ENCODE results near the gene CYP2B6.

DNA sequence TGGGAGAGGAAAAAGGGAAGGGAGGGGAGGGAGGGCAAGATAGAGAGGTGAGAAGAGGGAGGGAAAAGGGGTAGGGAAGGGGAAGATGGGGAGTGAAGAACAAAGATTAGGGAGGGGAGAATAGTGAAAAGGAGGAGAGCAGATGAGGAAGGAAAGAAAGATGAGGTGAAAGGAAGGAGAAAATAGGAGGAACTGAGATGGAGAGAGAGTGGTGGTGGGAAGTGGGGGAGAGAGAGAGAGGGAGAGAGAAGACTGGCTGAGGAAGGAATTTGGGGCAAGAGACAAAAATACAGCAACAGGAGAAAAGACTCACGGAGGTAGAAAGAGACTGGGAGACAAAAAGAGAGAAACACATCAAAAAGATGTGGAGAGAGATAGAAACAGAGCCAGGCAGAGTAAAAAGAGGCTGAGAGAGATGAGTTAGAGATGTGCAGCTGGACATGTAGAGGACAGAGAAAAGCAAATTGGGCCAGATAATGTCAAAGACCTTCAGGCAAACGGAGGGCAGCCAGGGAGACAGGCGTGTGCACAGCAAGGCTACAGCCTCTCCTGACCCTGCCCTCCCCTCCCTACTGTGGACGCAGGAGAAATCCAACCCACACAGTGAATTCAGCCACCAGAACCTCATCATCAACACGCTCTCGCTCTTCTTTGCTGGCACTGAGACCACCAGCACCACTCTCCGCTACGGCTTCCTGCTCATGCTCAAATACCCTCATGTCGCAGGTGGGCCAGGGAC is 49.4 kb upstream of the CYP2B6 start:
- TF ChIP-seq POLR2AphosphoS5 (IDR thresholded peaks at IDR 0.05), result no peak
- TF ChIP-seq, protein P1, sequence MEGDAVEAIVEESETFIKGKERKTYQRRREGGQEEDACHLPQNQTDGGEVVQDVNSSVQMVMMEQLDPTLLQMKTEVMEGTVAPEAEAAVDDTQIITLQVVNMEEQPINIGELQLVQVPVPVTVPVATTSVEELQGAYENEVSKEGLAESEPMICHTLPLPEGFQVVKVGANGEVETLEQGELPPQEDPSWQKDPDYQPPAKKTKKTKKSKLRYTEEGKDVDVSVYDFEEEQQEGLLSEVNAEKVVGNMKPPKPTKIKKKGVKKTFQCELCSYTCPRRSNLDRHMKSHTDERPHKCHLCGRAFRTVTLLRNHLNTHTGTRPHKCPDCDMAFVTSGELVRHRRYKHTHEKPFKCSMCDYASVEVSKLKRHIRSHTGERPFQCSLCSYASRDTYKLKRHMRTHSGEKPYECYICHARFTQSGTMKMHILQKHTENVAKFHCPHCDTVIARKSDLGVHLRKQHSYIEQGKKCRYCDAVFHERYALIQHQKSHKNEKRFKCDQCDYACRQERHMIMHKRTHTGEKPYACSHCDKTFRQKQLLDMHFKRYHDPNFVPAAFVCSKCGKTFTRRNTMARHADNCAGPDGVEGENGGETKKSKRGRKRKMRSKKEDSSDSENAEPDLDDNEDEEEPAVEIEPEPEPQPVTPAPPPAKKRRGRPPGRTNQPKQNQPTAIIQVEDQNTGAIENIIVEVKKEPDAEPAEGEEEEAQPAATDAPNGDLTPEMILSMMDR (IDR thresholded peaks at IDR 0.05), result no peak
- no peak for TF ChIP-seq POLR2A (IDR thresholded peaks at IDR 0.05)

Data from prostate gland (tissue), 2 donors.